Subcutaneous abdominal adipose tissue (tissue), 5 donors: ENCODE data around the gene DSCAML1.
"Not testable (repeated sequence)": the region's sequence is repeated elsewhere in the genome, so short reads cannot be mapped to it uniquely, and the experiment has no call there.

Experiments
- H3K27ac ChIP-seq: one replicate; pipeline ENCODE4 v1.7.0; 2013; ENCODE audit warnings: low read depth, mild to moderate bottlenecking, inconsistent platforms, low read length, moderate library complexity
- H3K27me3 ChIP-seq, 5 donors: one replicate each; pipeline ENCODE4 v1.7.0; 2013; ENCODE audit warnings: low read length in 5 of 5, inconsistent platforms in 1 of 5; ENCODE audit not compliant: control insufficient read depth in 5 of 5, insufficient read depth in 4 of 5
- H3K36me3 ChIP-seq, 5 donors: one replicate each; pipeline ENCODE4 v1.7.0; 2013; ENCODE audit warnings: low read length in 5 of 5; ENCODE audit not compliant: control insufficient read depth in 5 of 5, insufficient read depth in 5 of 5
- H3K4me1 ChIP-seq, 5 donors: one replicate each; pipeline ENCODE4 v1.7.0; 2013; ENCODE audit warnings: low read length in 5 of 5, mild to moderate bottlenecking in 3 of 5, moderate library complexity in 1 of 5; ENCODE audit not compliant: control insufficient read depth in 5 of 5, insufficient read depth in 5 of 5
- H3K4me3 ChIP-seq, 5 donors: one replicate each; pipeline ENCODE4 v1.7.0; 2013; ENCODE audit warnings: low read length in 5 of 5, low read depth in 1 of 5
- H3K9ac ChIP-seq, 5 donors: one replicate each; pipeline ENCODE4 v1.7.0; 2013; ENCODE audit warnings: low read length in 5 of 5, mild to moderate bottlenecking in 4 of 5, moderate library complexity in 3 of 5
- H3K9me3 ChIP-seq, 5 donors: one replicate each; pipeline ENCODE4 v1.7.0; 2013; ENCODE audit warnings: low read length in 5 of 5; ENCODE audit not compliant: control insufficient read depth in 5 of 5
- donor health status: healthy.
- donor health status: healthy.
- donor health status: healthy.
- donor health status: healthy.
- donor health status: healthy.

The DSCAML1 gene

GRCh38 chr11:117766026-117766425 is 31.0 kb downstream of the DSCAML1 start:
- no peaks in the 10 kb centered on the region for H3K4me1 ChIP-seq
- no peaks in the 10 kb centered on the region for H3K9me3 ChIP-seq
- H3K27ac ChIP-seq, result no peak overlapping the region
- H3K9ac ChIP-seq, result no peak overlapping the region
- peaks cover 0 to 2% (median 0%) of the 10 kb centered on the region in 5 donors for H3K27me3 ChIP-seq
- H3K36me3 ChIP-seq, result peaks cover 0 to 3% (median 0%) of the 10 kb centered on the region in 5 donors
- H3K4me3 ChIP-seq, result no peak overlapping the region

- no peak overlapping the region for H3K9ac ChIP-seq
- H3K27ac ChIP-seq, result no peak overlapping the region
- no peaks in the 10 kb centered on the region for H3K4me1 ChIP-seq
- peaks cover 0 to 3% (median 0%) of the 10 kb centered on the region in 5 donors for H3K36me3 ChIP-seq
- H3K4me3 ChIP-seq, result no peak overlapping the region
- peaks cover 0 to 2% (median 0%) of the 10 kb centered on the region in 5 donors for H3K27me3 ChIP-seq
- H3K9me3 ChIP-seq, result no peaks in the 10 kb centered on the region
These were observed 31.9 kb downstream of the DSCAML1 start for GRCh38 chr11:117765068-117765467.

- H3K9me3 ChIP-seq, H3K9ac ChIP-seq, H3K27ac ChIP-seq, H3K4me3 ChIP-seq, H3K27me3 ChIP-seq, H3K36me3 ChIP-seq, H3K4me1 ChIP-seq: not testable (repeated sequence)
These were observed 33.6 kb downstream of the DSCAML1 start for GRCh38 chr11:117763465-117763864.

GRCh38 chr11:117761993-117762392 is 35.0 kb downstream of the DSCAML1 start:
- Histone ChIP-seq H3K9ac (no peak overlapping the region), H3K36me3 (peaks cover 0 to 2% (median 0%) of the 10 kb centered on the region in 5 donors), H3K27me3 (peaks cover 0 to 2% (median 0%) of the 10 kb centered on the region in 5 donors), H3K4me3 (no peak overlapping the region), H3K4me1 (no peaks in the 10 kb centered on the region), H3K9me3 (no peaks in the 10 kb centered on the region), H3K27ac (no peak overlapping the region)

GRCh38 chr11:117759305-117759704 is 37.7 kb downstream of the DSCAML1 start:
- H3K36me3 ChIP-seq, result no peaks in the 10 kb centered on the region
- peaks cover 0 to 9% (median 6%) of the 10 kb centered on the region in 5 donors for H3K4me1 ChIP-seq
- H3K27ac ChIP-seq, result no peak overlapping the region
- H3K9ac ChIP-seq, result no peak overlapping the region
- H3K9me3 ChIP-seq, result no peaks in the 10 kb centered on the region
- H3K27me3 ChIP-seq, result no peaks in the 10 kb centered on the region
- no peak overlapping the region for H3K4me3 ChIP-seq

GRCh38 chr11:117754030-117754429 is 43.0 kb downstream of the DSCAML1 start:
- Histone ChIP-seq H3K4me1 (peaks cover 0 to 9% (median 6%) of the 10 kb centered on the region in 5 donors), H3K9ac (no peak overlapping the region), H3K27me3 (no peaks in the 10 kb centered on the region), H3K27ac (no peak overlapping the region), H3K4me3 (no peak overlapping the region), H3K36me3 (no peaks in the 10 kb centered on the region), H3K9me3 (no peaks in the 10 kb centered on the region)

- Histone ChIP-seq H3K4me3 (no peak overlapping the region), H3K4me1 (peaks cover 0 to 9% (median 6%) of the 10 kb centered on the region in 5 donors), H3K27ac (no peak overlapping the region), H3K9ac (no peak overlapping the region), H3K27me3 (no peaks in the 10 kb centered on the region), H3K36me3 (no peaks in the 10 kb centered on the region), H3K9me3 (no peaks in the 10 kb centered on the region)
These were observed 44.2 kb downstream of the DSCAML1 start for GRCh38 chr11:117752721-117753237.

GRCh38 chr11:117752071-117752470 is 44.9 kb downstream of the DSCAML1 start:
- Histone ChIP-seq H3K9me3 (no peaks in the 10 kb centered on the region), H3K36me3 (no peaks in the 10 kb centered on the region), H3K27ac (no peak overlapping the region), H3K9ac (no peak overlapping the region), H3K4me1 (peaks cover 0 to 9% (median 6%) of the 10 kb centered on the region in 5 donors), H3K4me3 (no peak overlapping the region), H3K27me3 (no peaks in the 10 kb centered on the region)

GRCh38 chr11:117750916-117751662 is 45.9 kb downstream of the DSCAML1 start:
- no peaks in the 10 kb centered on the region for H3K9me3 ChIP-seq
- H3K4me3 ChIP-seq, result no peak overlapping the region
- no peak overlapping the region for H3K27ac ChIP-seq
- H3K36me3 ChIP-seq, result no peaks in the 10 kb centered on the region
- no peak overlapping the region for H3K9ac ChIP-seq
- no peaks in the 10 kb centered on the region for H3K27me3 ChIP-seq
- H3K4me1 ChIP-seq, result peaks cover 0 to 1% (median 0%) of the 10 kb centered on the region in 5 donors

GRCh38 chr11:117750357-117750756 is 46.7 kb downstream of the DSCAML1 start:
- Histone ChIP-seq H3K9ac (no peak overlapping the region), H3K27ac (no peak overlapping the region)

More at GRCh38 chr11:117750357-117750756, 46.7 kb downstream of the DSCAML1 start:
- H3K36me3 ChIP-seq, result no peaks in the 10 kb centered on the region
- no peaks in the 10 kb centered on the region for H3K27me3 ChIP-seq
- H3K4me3 ChIP-seq, result no peak overlapping the region
- H3K4me1 ChIP-seq, result no peaks in the 10 kb centered on the region
- H3K9me3 ChIP-seq, result no peaks in the 10 kb centered on the region
